Endothelial cell of umbilical vein (primary cell): Measurements from ENCODE around the gene NATD1. TPM values are rescaled to one million over a fixed set of nuclear protein-coding genes. Genes with fewer than 3 reads are reported as not detected.

Experiments used
- BruUV-seq: library from RNA; stranded (reverse); fragments of 400-500 nt; replicated peaks from 2 replicates; lab custom pipeline; 2021; lab: Mats Ljungman, UMichigan
- CTCF ChIA-PET: fragments of 300-600, 350-600 bp; sonication (Branson Sonifier 250); formaldehyde crosslinking; loops from one replicate; lab custom pipeline; 2021; ENCODE audit warnings: antibody characterized with exemption, inconsistent platforms; lab: Charles Lee
- POLR2A ChIA-PET: fragments of 300-600, 350-600 bp; sonication (Branson Sonifier 250); formaldehyde crosslinking; loops from one replicate; lab custom pipeline; 2021; ENCODE audit warnings: antibody characterized with exemption, inconsistent platforms; lab: Charles Lee
- DNase-seq: peaks from one replicate; pipeline ENCODE4 v3.0.0-alpha.2; 2011; ENCODE audit warnings: low read depth, low spot score
- FAIRE-seq: peaks from 2 replicates; lab custom pipeline; 2011; peaks lifted over from hg19 to GRCh38; lab: Jason Lieb, UNC
- H2AFZ ChIP-seq: 2 replicates; pipeline ENCODE4 v1.6.0; 2012; ENCODE audit warnings: low read depth, low read length, control low read depth, inconsistent platforms
- H3K27ac ChIP-seq: 2 replicates; pipeline ENCODE4 v1.5.1; 2011; ENCODE audit warnings: low read depth, mild to moderate bottlenecking, control low read depth, low read length, moderate library complexity; ENCODE audit not compliant: insufficient read depth
- H3K27me3 ChIP-seq, 2 experiments: 2 replicates each; pipeline versions ENCODE4 v1.6.0 to v1.6.1; 2011; ENCODE audit warnings: low read length in 2 of 2, mixed read lengths in 1 of 2; ENCODE audit not compliant: control insufficient read depth in 2 of 2, insufficient read depth in 2 of 2
- H3K36me3 ChIP-seq, 2 experiments: 2 replicates in 1 of 2; 3 replicates in 1 of 2; pipeline ENCODE4 v1.5.1; 2011; ENCODE audit warnings: low read length in 2 of 2, mild to moderate bottlenecking in 1 of 2, moderate library complexity in 1 of 2; ENCODE audit not compliant: control insufficient read depth in 2 of 2, insufficient read depth in 2 of 2; ENCODE audit errors: extremely low read depth in 1 of 2
- H3K4me1 ChIP-seq: 3 replicates; pipeline ENCODE4 v1.5.1; 2011; ENCODE audit warnings: mild to moderate bottlenecking, low read length; ENCODE audit not compliant: control insufficient read depth, insufficient read depth; ENCODE audit errors: extremely low read depth
- H3K4me2 ChIP-seq: 2 replicates; pipeline ENCODE4 v1.6.1; 2011; ENCODE audit warnings: low read length, control low read depth, mixed read lengths; ENCODE audit not compliant: insufficient read depth
- H3K4me3 ChIP-seq, 3 experiments: fragments of 200-600 bp in 1 of 3; sonication (generic), shearing (Covaris generic) in 1 of 3; replicated peaks in 1 of 3; 2 replicates each; pipeline ENCODE4 v1.5.1; 2011 to 2016; ENCODE audit warnings: control low read depth in 3 of 3, low read length in 3 of 3, mild to moderate bottlenecking in 2 of 3, inconsistent platforms in 1 of 3, low read depth in 1 of 3, moderate library complexity in 1 of 3; ENCODE audit not compliant: insufficient read depth in 1 of 3
- H3K79me2 ChIP-seq: 2 replicates; pipeline ENCODE4 v1.6.0; 2012; ENCODE audit warnings: low read length, inconsistent platforms; ENCODE audit not compliant: control insufficient read depth, insufficient read depth
- H3K9ac ChIP-seq: replicated peaks from 2 replicates; pipeline ENCODE3; 2011; ENCODE audit warnings: low read length, control low read depth; ENCODE audit not compliant: insufficient read depth; ENCODE audit errors: extremely low read depth
- H3K9me1 ChIP-seq: replicated peaks from 3 replicates; pipeline ENCODE4 v1.6.0; 2011; ENCODE audit warnings: mild to moderate bottlenecking, low read length; ENCODE audit not compliant: control insufficient read depth, insufficient read depth; ENCODE audit errors: extremely low read depth
- H3K9me3 ChIP-seq: replicated peaks from 2 replicates; pipeline ENCODE4 v1.5.1; 2012; ENCODE audit warnings: low read length, inconsistent platforms; ENCODE audit not compliant: control insufficient read depth, insufficient read depth
- H4K20me1 ChIP-seq: replicated peaks from 2 replicates; pipeline ENCODE3; 2011; ENCODE audit warnings: mild to moderate bottlenecking, low read length; ENCODE audit not compliant: control insufficient read depth, insufficient read depth; ENCODE audit errors: extremely low read depth
- CTCF ChIP-seq, 2 donors: IDR thresholded peaks; 1 replicate in 1 of 2; 2 replicates in 1 of 2; pipeline ENCODE4 v1.5.1; 2011; ENCODE audit warnings: low read length in 2 of 2, mild to moderate bottlenecking in 2 of 2, moderate library complexity in 2 of 2, control low read depth in 1 of 2, inconsistent platforms in 1 of 2, low read depth in 1 of 2; ENCODE audit not compliant: insufficient read depth in 1 of 2; ENCODE audit errors: extremely low read depth in 1 of 2
- EZH2 ChIP-seq: IDR thresholded peaks from 2 replicates; pipeline ENCODE4 v1.6.1; 2012; ENCODE audit warnings: borderline replicate concordance, low read depth, mild to moderate bottlenecking, moderate library complexity, low read length, inconsistent platforms; ENCODE audit not compliant: severe bottlenecking
- FOS ChIP-seq: IDR thresholded peaks from 2 replicates; pipeline ENCODE4 v1.6.1; 2011; ENCODE audit warnings: mild to moderate bottlenecking, low read length, moderate library complexity, borderline replicate concordance; ENCODE audit not compliant: insufficient read depth
- GATA2 ChIP-seq: IDR thresholded peaks from 2 replicates; pipeline ENCODE4 v1.7.0; 2011; ENCODE audit warnings: low read depth, mild to moderate bottlenecking, moderate library complexity, mixed read lengths, low read length; ENCODE audit not compliant: insufficient read length, insufficient read depth
- JUN ChIP-seq: IDR thresholded peaks from 2 replicates; pipeline ENCODE4 v1.6.1; 2011; ENCODE audit warnings: borderline replicate concordance, low read depth; ENCODE audit not compliant: insufficient read length, insufficient read depth
- MAX ChIP-seq: IDR thresholded peaks from 2 replicates; pipeline ENCODE4 v1.6.1; 2011; ENCODE audit not compliant: insufficient read depth, insufficient read length
- MYC ChIP-seq: IDR thresholded peaks from one replicate; pipeline ENCODE4 v1.6.1; 2011; ENCODE audit warnings: mild to moderate bottlenecking, low read depth, low read length
- POLR2A ChIP-seq: IDR thresholded peaks from 2 replicates; pipeline ENCODE4 v1.6.1; 2012; ENCODE audit warnings: low read depth, mild to moderate bottlenecking, control low read depth, low read length
- POLR2AphosphoS5 ChIP-seq: IDR thresholded peaks from 2 replicates; pipeline ENCODE4 v1.6.1; 2012; ENCODE audit warnings: low read depth, mild to moderate bottlenecking, control low read depth, low read length, moderate library complexity; ENCODE audit not compliant: insufficient read depth
- dilution Hi-C: fragments of 300-500 bp; cut with MboI; formaldehyde crosslinking; loops from one replicate; pipeline ENCODE4 v1.15.0; 2019; ENCODE audit warnings: low sequenced_read_pairs; ENCODE audit not compliant: extremely low pct_ligation_motif_present
- intact Hi-C: fragments of 100-400 bp; cut with micrococcal nuclease; formaldehyde crosslinking; loops from one replicate; pipeline ENCODE4 v1.10.0; 2022
- polyA plus RNA-seq, 4 experiments: library from polyadenylated mRNA; depleted of rRNA in 3 of 4; stranded (reverse) in 3 of 4; unstranded in 1 of 4; fragments of >200 nt; gene quantifications; 2 replicates each; pipeline versions ENCODE4 v1.2.1 to v1.2.3, GENCODE V29; 2011 to 2012; ENCODE audit warnings: missing spikeins in 1 of 4
- total RNA-seq: library from RNA; stranded (reverse); gene quantifications from 2 replicates; pipeline ENCODE4 v1.2.3, GENCODE V29; 2021

The NATD1 gene
- total and polyA plus RNA-seq, 2 donors (not counting 3 experiments of a cell fraction or from before 2014, with no cell fraction given): 7.0 to 7.2 TPM

- POLR2A ChIA-PET: no interaction called here
- TF ChIP-seq FOS (no peak), EZH2 (no peak), GATA2 (no peak)
- H3K4me2 ChIP-seq: no peak overlapping the region
- no peak overlapping the region for H3K27ac ChIP-seq
- no peaks in the 10 kb centered on the region for H3K9me3 ChIP-seq
- no peaks in the 10 kb centered on the region for H3K9me1 ChIP-seq
- no peak overlapping the region for H2AFZ ChIP-seq
- CTCF ChIA-PET: no interaction called here
- H3K79me2 ChIP-seq: peaks cover 33% of the 10 kb centered on the region
- intact Hi-C loops (no loop called here), dilution Hi-C loops (no loop called here)
- FAIRE-seq (no peak), DNase-seq (no peak)
- no peak overlapping the region for H3K4me3 ChIP-seq
- H3K9ac ChIP-seq: no peak overlapping the region
- H3K27me3 ChIP-seq: no peaks in the 10 kb centered on the region
- H3K4me1 ChIP-seq: peaks cover under 1% of the 10 kb centered on the region
- no TSS peak for BruUV-seq
- H3K36me3 ChIP-seq: peaks cover 0 to under 1% of the 10 kb centered on the region in 2 experiments
- H4K20me1 ChIP-seq: no peaks in the 10 kb centered on the region
Observed at GRCh38 chr17:21293831-21294210, 40.6 kb upstream of the NATD1 start.

GRCh38 chr17:21292867-21293830, 39.9 kb upstream of the NATD1 start:
- no peak for DNase-seq
- ChIA-PET CTCF (no interaction called here), POLR2A (no interaction called here)
- no TSS peak for BruUV-seq
- H3K36me3 ChIP-seq: no peaks in the 10 kb centered on the region
- H3K9me3 ChIP-seq: no peaks in the 10 kb centered on the region
- H3K4me3 ChIP-seq: no peak overlapping the region
- no peaks in the 10 kb centered on the region for H4K20me1 ChIP-seq
- no peak for TF ChIP-seq EZH2
- no peak for TF ChIP-seq POLR2A
- TF ChIP-seq JUN: no peak
- no peak for TF ChIP-seq GATA2
- no peak for TF ChIP-seq MYC
- no peak for TF ChIP-seq FOS
- no peak for TF ChIP-seq CTCF (IDR thresholded peaks at IDR 0.05; ENCODE audit: extremely low read depth in 1 of 2, insufficient read depth in 1 of 2, low read depth in 1 of 2, low read length in 2 of 2)
- TF ChIP-seq POLR2AphosphoS5: no peak
- TF ChIP-seq MAX: no peak
- dilution Hi-C loops: no loop called here
- H3K27me3 ChIP-seq: no peaks in the 10 kb centered on the region
- H3K79me2 ChIP-seq: peaks cover 40% of the 10 kb centered on the region
- no peak overlapping the region for H3K27ac ChIP-seq
- intact Hi-C loops: no loop called here
- FAIRE-seq: no peak
- H3K4me2 ChIP-seq: no peak overlapping the region
- no peak overlapping the region for H3K9ac ChIP-seq
- peaks cover 7% of the 10 kb centered on the region for H3K4me1 ChIP-seq
- no peak overlapping the region for H2AFZ ChIP-seq
- H3K9me1 ChIP-seq: no peaks in the 10 kb centered on the region
